HG02840 (cell line): ENCODE data around the gene PRKAG2.
"Not testable (repeated sequence)": the region's sequence is repeated elsewhere in the genome, so short reads cannot be mapped to it uniquely, and the experiment has no call there.

ENCODE experiments used
- ATAC-seq: cut with Tn5 transposase; IDR thresholded peaks from one replicate; pipeline ENCODE4 v1.9.1; 2021; ENCODE audit warnings: mild to moderate bottlenecking, moderate library complexity, moderate number of reproducible peaks; ENCODE audit not compliant: unreplicated experiment, low FRiP score

Gene PRKAG2

DNA sequence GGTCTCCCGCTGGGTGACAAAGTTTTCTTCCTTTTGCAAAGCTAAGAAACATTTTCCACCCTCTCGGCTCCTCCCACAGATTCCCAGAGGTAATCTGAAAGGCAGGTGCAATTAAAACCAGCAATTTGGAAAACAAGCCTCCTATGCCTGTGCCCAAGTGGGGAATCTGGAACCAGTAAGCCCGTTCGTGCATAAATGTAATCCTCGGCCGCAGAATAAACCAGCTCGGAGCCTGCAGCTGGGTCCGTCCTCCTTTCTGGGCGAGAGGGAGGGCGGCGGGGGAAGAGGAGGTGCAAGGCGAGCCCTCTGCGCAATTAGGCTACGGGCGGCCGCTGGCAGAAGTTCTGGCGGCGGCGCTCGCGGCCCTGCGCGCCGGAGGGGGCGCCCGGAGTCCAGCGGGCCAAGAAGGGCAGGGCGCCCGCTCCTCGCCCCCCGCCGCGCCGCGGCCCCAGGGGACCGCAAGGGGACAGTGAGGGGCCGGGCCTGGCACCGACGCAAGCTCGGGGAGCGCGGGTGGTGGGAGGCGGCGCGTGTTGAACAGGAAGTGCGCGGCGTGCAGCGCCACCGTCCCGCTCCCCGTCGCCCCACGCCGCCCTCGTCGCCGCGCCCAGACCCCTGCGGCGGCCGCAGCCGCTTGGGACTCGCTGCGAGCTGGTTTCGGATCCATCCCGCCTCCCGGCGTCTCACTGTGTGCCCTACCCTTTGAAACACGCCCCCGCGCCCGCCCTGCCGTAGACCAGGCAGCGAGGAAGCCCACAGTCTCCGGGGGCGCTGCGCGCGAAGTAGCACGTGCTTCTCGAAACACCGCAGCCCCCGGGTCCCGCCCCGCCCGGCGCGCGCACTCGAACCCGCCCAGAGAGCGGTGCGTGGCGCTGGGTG lies at the start of gene PRKAG2:
PRKAG2 (minus strand) TSS at position 217 of the 879 bp plus-strand sequence. CDS start 495 bp downstream, outside the sequence.
- no peak for ATAC-seq

GRCh38 chr7:151926336-151926712 lies 49.4 kb upstream of the PRKAG2 start:
- no peak for ATAC-seq

DNA sequence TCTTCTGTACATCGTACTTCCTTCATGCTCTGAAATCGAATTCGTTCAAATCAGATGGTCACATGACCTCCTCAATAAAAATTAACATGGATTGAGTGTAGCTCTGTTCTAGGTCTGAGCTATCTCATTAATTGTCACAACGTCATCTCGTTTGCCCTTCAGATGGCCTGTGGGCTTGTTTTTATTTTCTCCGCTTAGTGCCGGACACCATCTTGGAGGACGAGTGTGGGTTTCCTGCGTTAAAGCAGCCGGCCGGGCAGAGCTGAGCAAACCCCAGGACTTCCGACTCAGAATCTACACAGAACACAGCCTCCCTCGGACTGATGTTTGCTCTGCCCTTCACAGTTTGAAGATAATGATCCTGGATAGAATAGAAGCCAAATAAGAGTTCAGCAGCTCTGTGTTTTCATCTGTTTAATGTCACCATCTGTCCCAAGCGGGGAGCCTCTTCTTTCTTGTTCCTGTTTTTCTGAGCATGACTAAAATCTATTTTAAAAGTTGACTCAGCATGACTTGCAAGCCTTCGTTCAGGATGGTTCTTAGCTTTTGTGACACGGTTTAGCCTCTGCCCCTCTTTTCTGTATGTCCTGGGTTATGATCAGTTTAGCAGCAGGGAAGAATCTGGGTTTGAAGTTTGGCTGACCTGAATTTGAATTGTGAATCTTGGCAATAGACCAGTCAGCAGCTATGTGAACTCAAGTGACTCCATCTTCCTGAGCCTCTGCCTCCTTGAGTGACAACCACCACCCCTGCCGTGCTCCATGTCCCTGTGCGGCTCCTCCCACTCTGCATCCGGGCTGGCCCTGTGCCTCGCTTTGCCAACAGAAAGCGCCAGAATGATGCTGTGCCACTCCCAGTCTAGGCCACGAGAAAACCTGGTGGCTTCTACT lies 48.8 kb upstream of the PRKAG2 start:
- ATAC-seq, result no peak

GRCh38 chr7:151924508-151924907 lies 47.6 kb upstream of the PRKAG2 start:
- no peak for ATAC-seq

- no peak for ATAC-seq
Observed at GRCh38 chr7:151924001-151924400, 47.1 kb upstream of the PRKAG2 start.

DNA sequence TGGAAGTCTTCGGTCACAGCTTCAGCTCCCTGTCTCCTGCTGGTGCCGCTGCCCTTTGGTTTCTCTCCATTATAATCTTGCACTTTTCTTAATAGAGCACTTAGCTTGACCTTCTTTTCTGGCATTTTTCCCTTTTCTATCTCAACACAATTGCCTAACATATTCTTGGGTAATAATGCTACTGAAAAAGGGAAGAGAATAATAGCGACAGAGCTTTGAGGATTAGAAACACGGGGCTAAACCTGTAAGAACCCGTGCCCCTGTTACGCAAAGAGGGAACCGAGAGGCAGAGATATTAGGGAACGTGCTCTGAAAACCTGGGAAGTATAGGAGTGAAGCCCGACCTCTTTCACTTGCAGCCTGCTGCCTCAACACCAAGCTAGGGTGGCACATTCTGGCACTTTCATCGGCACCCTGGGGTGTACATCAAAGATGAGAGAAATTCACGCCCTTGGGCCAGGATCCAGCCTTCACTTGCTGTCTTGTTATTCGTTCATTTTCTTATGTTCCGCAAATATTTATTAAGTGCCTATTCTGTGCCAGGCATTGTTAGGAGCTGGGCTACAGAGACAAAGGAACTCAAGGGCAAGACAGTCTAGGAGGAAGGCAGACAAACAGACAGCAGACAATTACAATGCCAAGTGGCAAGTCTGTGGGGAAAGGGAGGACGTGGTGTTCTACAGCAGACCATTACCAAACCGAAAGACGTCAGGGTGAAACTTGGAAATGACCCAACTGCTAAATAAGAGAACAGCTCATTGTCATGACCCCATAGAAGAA lies 46.4 kb upstream of the PRKAG2 start:
- no peak for ATAC-seq

GRCh38 chr7:151921451-151921850 lies 44.5 kb upstream of the PRKAG2 start:
- ATAC-seq, result no peak

DNA sequence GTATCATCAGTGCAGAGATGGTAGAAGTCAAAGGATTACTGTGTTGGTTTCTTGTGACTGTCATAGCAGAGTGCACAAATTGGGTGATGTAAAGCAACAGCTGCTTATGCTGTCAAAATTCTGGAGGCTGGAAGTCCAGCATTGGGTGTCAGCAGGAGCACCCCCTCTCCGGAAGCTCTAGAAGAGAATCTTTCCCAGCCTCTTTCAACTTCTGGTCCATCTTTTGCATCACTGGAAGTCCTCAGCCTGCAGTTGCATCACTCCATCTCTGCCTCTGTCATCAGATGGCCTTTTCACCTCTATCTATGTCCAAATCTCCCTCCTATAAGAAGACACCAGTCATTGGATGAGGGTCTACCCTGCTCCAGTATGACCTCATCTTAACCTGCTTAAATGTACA lies 43.6 kb upstream of the PRKAG2 start:
- no peak for ATAC-seq

GRCh38 chr7:151919595-151919994 lies 42.7 kb upstream of the PRKAG2 start:
- no peak for ATAC-seq

DNA sequence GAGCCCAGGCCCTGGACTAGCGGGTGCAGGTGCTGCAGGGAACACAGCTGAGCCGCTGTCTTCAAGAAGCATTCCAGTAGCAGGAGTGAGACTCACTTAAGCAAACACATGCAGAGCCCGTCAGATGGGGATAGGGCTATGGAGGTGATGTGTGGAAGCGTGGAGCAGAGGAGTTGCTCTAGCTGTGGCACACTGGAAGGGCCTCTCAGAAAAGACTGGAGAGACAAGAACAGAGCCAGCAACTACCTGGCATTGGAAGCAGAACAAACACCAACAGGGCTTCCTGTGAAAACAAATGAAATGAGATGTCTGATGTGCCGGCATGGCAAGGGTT lies 41.6 kb upstream of the PRKAG2 start:
- ATAC-seq, result no peak

DNA sequence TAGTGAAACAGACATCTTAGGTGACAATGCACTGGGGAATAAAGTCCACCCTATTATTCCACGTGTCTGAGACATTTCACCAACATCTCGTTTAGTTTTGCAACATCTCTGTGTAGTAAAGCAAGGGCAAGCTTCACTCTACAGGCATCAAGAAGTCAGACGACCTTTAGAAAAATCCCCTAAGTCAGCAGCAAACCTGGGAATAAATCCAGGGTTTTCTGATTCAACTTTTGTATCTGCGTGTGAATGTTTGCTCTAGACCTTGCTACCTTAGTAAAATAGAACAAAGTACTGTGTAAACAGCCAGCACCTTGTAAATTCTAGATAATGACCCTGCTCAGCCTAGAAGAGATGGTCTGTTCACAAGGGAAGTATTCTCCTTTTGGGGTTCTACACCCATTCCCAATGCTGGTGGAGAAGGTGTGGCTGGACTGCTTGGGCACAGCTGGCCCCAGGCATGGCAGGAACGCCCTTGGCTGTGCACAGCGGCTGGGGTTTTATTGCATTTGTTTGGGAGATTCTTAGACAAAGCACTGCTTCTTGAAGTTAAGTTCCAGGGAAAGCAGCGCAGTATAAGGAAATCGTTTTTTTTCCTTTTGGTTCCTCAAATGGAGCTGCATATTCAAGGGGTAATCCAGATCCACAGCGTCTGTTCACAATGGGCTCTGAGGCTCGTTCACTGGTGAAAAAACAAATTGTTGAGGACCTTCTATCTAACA lies 41.0 kb upstream of the PRKAG2 start:
- no peak for ATAC-seq

- no peak for ATAC-seq
Observed at GRCh38 chr7:151914051-151914450, 37.1 kb upstream of the PRKAG2 start.

- not testable (repeated sequence) for ATAC-seq
Observed at GRCh38 chr7:151910655-151911054, 33.7 kb upstream of the PRKAG2 start.

DNA sequence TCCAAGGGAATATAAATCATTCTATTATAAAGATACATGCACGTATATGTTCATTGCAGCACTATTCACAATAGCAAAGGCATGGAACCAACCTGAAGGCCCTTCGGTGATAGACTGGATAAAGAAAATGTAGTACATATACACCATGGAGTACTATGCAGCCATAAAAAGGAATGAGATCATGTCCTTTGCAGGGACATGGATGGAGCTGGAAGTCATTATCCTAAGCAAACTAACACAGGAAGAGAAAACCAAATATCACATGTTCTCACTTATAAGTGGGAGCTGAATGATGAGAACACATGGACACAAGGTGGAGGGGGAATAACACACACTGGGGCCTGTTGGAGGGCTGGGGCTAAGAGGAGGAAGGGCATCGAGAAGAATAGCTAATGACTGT lies 30.2 kb upstream of the PRKAG2 start:
- not testable (repeated sequence) for ATAC-seq

DNA sequence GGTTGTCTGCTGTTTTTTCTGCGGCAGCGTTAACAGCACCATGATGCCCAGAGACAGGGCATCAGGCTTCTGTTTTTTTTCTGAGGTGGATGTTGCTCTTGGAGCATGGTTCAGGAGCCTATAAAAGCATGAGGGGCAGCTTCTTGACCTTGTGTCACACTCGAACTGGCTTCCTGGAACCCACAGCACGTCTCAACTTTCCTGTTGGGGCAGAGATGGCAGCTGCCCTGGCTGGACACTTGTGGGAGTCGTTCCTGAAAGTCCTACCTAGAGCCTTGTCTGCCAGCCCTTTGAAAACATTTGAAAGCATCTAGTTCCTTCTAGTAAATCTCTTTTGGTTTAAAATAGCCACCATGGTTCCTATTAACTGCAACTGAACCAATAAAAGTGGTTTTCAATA lies 28.9 kb upstream of the PRKAG2 start:
- no peak for ATAC-seq

GRCh38 chr7:151905353-151905752 lies 28.4 kb upstream of the PRKAG2 start:
- ATAC-seq, result no peak

- ATAC-seq, result no peak
Observed at GRCh38 chr7:151904270-151904669, 27.4 kb upstream of the PRKAG2 start.

- no peak for ATAC-seq
Observed at GRCh38 chr7:151903249-151904032, 26.5 kb upstream of the PRKAG2 start.

- ATAC-seq, result no peak
Observed at GRCh38 chr7:151902311-151902710, 25.4 kb upstream of the PRKAG2 start.
